ENCODE data around the gene KCNJ13. TPM values are rescaled to one million over a fixed set of nuclear protein-coding genes. Genes with fewer than 3 reads are reported as not detected.

Gene KCNJ13
- total RNA-seq, 1 experiment from 2014 or later: not detected

- H3K9ac ChIP-seq (ENCODE audit: low read length): no peak overlapping the region
These were observed 8.5 kb downstream of the KCNJ13 start for GRCh38 chr2:232767866-232768265.

More at GRCh38 chr2:232767866-232768265, 8.5 kb downstream of the KCNJ13 start:
- H3K9me2 ChIP-seq (ENCODE audit: insufficient read depth): no peaks in the 10 kb centered on the region
- DNase-seq (ENCODE audit: low read depth, low spot score) (no peak), ATAC-seq (no peak)
- no peaks in the 10 kb centered on the region for H3K27me3 ChIP-seq (ENCODE audit: insufficient read depth, low read length)
- ChIA-PET CTCF (no interaction called here), RAD21 (ENCODE audit: low non-redundant PET in 1 of 2, low total read pairs in 2 of 2, uncharacterized antibody in 2 of 2, unreplicated experiment in 2 of 2) (no interaction called here), POLR2A (no interaction called here)
- TF ChIP-seq MAX (IDR thresholded peaks at IDR 0.05) (no peak), CBX3 (IDR thresholded peaks at IDR 0.05; ENCODE audit: low read depth) (no peak), EGR1 (IDR thresholded peaks at IDR 0.05; ENCODE audit: low read depth) (no peak), ATF3 (IDR thresholded peaks at IDR 0.05) (no peak), ELF1 (IDR thresholded peaks at IDR 0.05; ENCODE audit: borderline replicate concordance, low read depth) (no peak), CEBPB (IDR thresholded peaks at IDR 0.05; ENCODE audit: low read depth) (no peak), YY1 (IDR thresholded peaks at IDR 0.05; ENCODE audit: extremely low read depth, insufficient replicate concordance, low read depth, low read length) (no peak), EZH2 (IDR thresholded peaks at IDR 0.05) (no peak), POLR2AphosphoS5 (IDR thresholded peaks at IDR 0.05; ENCODE audit: low read depth, low read length) (no peak), REST (IDR thresholded peaks at IDR 0.05; ENCODE audit: low read depth) (no peak), TCF7L2 (IDR thresholded peaks at IDR 0.05; ENCODE audit: borderline replicate concordance, extremely low read depth, insufficient read depth, insufficient read length) (no peak), SRF (IDR thresholded peaks at IDR 0.05; ENCODE audit: low read depth) (no peak), ZBTB33 (IDR thresholded peaks at IDR 0.05; ENCODE audit: extremely low read depth, insufficient replicate concordance, low read length) (no peak), RAD21 (IDR thresholded peaks at IDR 0.05; ENCODE audit: low read depth) (no peak)
- intact Hi-C loops (cut with micrococcal nuclease): loop anchor here (10.0 kb wide), 1 partner anchor 487 kb away; the partner anchor contains the start of gene ATG16L1
- peaks cover 11 to 29% of the 10 kb centered on the region in 2 experiments; a peak in 3 of 4 replicates for H3K36me3 ChIP-seq (ENCODE audit: control insufficient read depth in 1 of 2, insufficient read depth in 2 of 2, low read length in 2 of 2)
- H3K9me3 ChIP-seq (ENCODE audit: control insufficient read depth in 1 of 2, insufficient read depth in 1 of 2, low read depth in 1 of 2, low read length in 2 of 2): no peaks in the 10 kb centered on the region
- H3K4me2 ChIP-seq (ENCODE audit: low read length): no peak overlapping the region
- H3K79me2 ChIP-seq (ENCODE audit: insufficient read depth, low read length): no peaks in the 10 kb centered on the region; the same call in 1 of the 2 replicates
- no TSS peak for BruUV-seq (replicated peaks)
- 0 out of 2 replicates have a peak, but pooled peaks cover 3% of the 10 kb centered on the region for H4K20me1 ChIP-seq (ENCODE audit: insufficient read depth)
- H3K27ac ChIP-seq (ENCODE audit: low read depth, low read length): no peak overlapping the region
- H3K4me3 ChIP-seq (replicated peaks in 1 of 2; ENCODE audit: low read depth in 1 of 2, low read length in 2 of 2): no peak overlapping the region
- H2AFZ ChIP-seq (ENCODE audit: low read depth, low read length, poor library complexity, severe bottlenecking): no peak overlapping the region
- H3K4me1 ChIP-seq (ENCODE audit: control insufficient read depth in 1 of 2, insufficient read depth in 2 of 2, low read length in 2 of 2): no peaks in the 10 kb centered on the region
